Endometrium (tissue), 2 donors: ENCODE data around the gene SMIM13.

Experiments used
- FAIRE-seq: peaks from 2 replicates; lab custom pipeline; 2012; peaks lifted over from hg19 to GRCh38; lab: Jason Lieb, UNC
- donor health status: control.
- donor health status: control.

SMIM13 gene

GRCh38 chr6:11093626-11094410 lies at the start of gene SMIM13:
TSS of gene SMIM13 (plus strand) at chr6:11093834. CDS start at chr6:11094314, 480 bp downstream.
- FAIRE-seq, result peak; percentile 75

- FAIRE-seq, result no peak
Observed at GRCh38 chr6:11043961-11044711, 49.5 kb upstream of the SMIM13 start, which contains the start of gene ELOVL2. TSS of gene ELOVL2 (minus strand) at chr6:11044305. CDS start at chr6:11044230, 75 bp downstream.

GRCh38 chr6:11044712-11045167 lies 48.9 kb upstream of the SMIM13 start:
- no peak for FAIRE-seq

GRCh38 chr6:11050731-11051130 lies 42.9 kb upstream of the SMIM13 start:
- no peak for FAIRE-seq

GRCh38 chr6:11053307-11053706 lies 40.3 kb upstream of the SMIM13 start:
- FAIRE-seq, result no peak

GRCh38 chr6:11054722-11055121 lies 38.9 kb upstream of the SMIM13 start:
- no peak for FAIRE-seq

GRCh38 chr6:11055127-11055627 lies 38.5 kb upstream of the SMIM13 start:
- no peak for FAIRE-seq

- no peak for FAIRE-seq
Observed at GRCh38 chr6:11056871-11057270, 36.8 kb upstream of the SMIM13 start.

GRCh38 chr6:11058406-11058805 lies 35.2 kb upstream of the SMIM13 start:
- FAIRE-seq, result no peak

- FAIRE-seq, result no peak
Observed at GRCh38 chr6:11062083-11062482, 31.6 kb upstream of the SMIM13 start.

GRCh38 chr6:11062715-11063114 lies 30.9 kb upstream of the SMIM13 start:
- no peak for FAIRE-seq

GRCh38 chr6:11064836-11065235 lies 28.8 kb upstream of the SMIM13 start:
- FAIRE-seq, result no peak

GRCh38 chr6:11065436-11066202 lies 28.0 kb upstream of the SMIM13 start:
- no peak for FAIRE-seq

GRCh38 chr6:11066505-11067347 lies 26.9 kb upstream of the SMIM13 start:
- FAIRE-seq, result no peak

- FAIRE-seq, result no peak
Observed at GRCh38 chr6:11067348-11067747, 26.3 kb upstream of the SMIM13 start.

- FAIRE-seq, result no peak
Observed at GRCh38 chr6:11069760-11070159, 23.9 kb upstream of the SMIM13 start.

- FAIRE-seq, result no peak
Observed at GRCh38 chr6:11072101-11072500, 21.5 kb upstream of the SMIM13 start.

- no peak for FAIRE-seq
Observed at GRCh38 chr6:11076540-11076939, 17.1 kb upstream of the SMIM13 start.

- FAIRE-seq, result no peak
Observed at GRCh38 chr6:11078266-11078665, 15.4 kb upstream of the SMIM13 start.

GRCh38 chr6:11080296-11080695 lies 13.3 kb upstream of the SMIM13 start:
- FAIRE-seq, result no peak

GRCh38 chr6:11083491-11083890 lies 10.1 kb upstream of the SMIM13 start:
- no peak for FAIRE-seq
